ENCODE data around the gene PPM1E.

The PPM1E gene
- total RNA-seq = 0 reads per million in 3 donors

DNA sequence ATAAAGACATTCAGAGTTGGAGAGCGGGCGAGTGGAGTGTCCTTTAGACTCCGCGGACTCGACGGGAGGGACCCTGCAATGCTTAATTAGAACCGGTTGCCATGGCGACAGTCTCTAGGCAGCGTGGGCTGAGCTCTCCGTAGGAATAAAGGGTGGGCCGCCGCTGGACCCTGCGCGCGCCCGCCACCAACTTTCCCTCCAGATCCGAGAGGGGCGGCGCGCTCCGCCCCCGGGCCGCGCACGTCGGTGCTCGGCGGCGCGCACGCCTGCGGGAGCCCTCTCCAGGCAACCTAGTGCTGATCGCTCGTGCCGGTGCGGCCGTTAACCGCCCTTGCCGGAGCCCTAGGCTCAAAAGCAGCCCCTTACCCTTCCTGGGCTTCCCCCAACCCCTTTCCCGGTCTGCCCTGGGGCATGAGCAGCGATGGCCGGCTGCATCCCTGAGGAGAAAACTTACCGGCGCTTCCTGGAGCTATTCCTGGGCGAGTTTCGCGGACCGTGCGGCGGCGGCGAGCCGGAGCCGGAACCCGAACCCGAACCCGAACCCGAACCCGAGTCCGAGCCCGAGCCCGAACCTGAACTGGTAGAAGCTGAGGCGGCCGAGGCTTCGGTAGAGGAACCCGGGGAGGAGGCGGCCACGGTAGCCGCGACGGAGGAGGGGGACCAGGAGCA, at the start of gene PPM1E:
PPM1E (plus strand) TSS at position 278 of the 669 bp plus-strand sequence.
- Histone ChIP-seq H3K27me3 (replicated peaks; ENCODE audit: control insufficient read depth, insufficient read depth, low read length, poor library complexity, severe bottlenecking) (peaks cover 28% of the 10 kb centered on the region), H3K9me3 (ENCODE audit: control insufficient read depth, low read length) (no peaks in the 10 kb centered on the region), H3K36me3 (ENCODE audit: control insufficient read depth, insufficient read depth, low read length) (no peaks in the 10 kb centered on the region), H3K4me1 (ENCODE audit: control insufficient read depth, insufficient read depth, low read length, poor library complexity, severe bottlenecking) (peaks cover 11% of the 10 kb centered on the region), H3K4me3 (ENCODE audit: insufficient read depth, low read depth, low read length, poor library complexity, severe bottlenecking) (peak within 1 kb of the TSS; percentile 77), H3K27ac (ENCODE audit: insufficient read depth, low read length, poor library complexity, severe bottlenecking) (no peak within 1 kb of the TSS)
- DNase-seq = no peak

DNA sequence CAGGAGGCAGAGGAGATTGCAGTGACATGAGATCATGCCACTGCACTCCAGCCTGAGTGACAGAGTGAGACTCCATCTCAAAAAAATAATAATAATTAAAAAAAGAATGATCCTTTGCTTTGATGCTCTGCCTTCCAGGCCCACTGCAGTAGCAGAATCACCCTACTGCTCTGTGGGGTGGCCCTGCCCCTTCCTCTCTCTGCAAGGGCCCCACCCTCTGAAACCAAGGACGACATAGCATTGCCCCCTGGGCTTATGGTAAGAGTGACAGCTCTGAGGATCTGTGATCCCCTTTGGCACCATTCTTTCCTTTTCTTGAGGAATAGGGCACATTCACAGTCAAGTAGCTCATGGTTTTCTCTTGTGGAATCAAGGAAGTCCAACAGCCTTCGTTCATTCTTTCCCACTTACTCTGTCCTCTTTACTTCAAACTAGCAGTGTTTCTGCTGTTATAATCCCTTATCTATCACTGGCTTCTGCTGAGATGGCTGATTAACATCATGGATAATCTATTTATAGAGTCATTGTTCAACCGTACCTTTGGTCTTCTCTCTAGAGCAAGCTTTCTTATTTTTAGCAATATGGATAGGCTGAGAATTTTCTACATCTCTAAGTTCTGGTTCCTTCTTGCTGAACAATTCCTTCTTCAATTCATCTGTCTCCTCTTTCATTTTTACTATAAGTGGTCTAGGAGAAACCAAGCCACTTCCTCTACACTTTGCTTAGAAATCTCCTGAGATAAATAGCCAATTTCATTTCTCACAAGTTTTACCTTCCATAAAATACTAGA, 49.1 kb upstream of the PPM1E start:
- Histone ChIP-seq H3K27me3 (replicated peaks; ENCODE audit: control insufficient read depth, insufficient read depth, low read length, poor library complexity, severe bottlenecking) (no peaks in the 10 kb centered on the region), H3K4me1 (ENCODE audit: control insufficient read depth, insufficient read depth, low read length, poor library complexity, severe bottlenecking) (no peaks in the 10 kb centered on the region), H3K4me3 (ENCODE audit: insufficient read depth, low read depth, low read length, poor library complexity, severe bottlenecking) (no peak overlapping the region), H3K36me3 (ENCODE audit: control insufficient read depth, insufficient read depth, low read length) (peaks cover 6% of the 10 kb centered on the region), H3K27ac (ENCODE audit: insufficient read depth, low read length, poor library complexity, severe bottlenecking) (no peak overlapping the region), H3K9me3 (ENCODE audit: control insufficient read depth, low read length) (no peaks in the 10 kb centered on the region)
- DNase-seq = no peak

DNA sequence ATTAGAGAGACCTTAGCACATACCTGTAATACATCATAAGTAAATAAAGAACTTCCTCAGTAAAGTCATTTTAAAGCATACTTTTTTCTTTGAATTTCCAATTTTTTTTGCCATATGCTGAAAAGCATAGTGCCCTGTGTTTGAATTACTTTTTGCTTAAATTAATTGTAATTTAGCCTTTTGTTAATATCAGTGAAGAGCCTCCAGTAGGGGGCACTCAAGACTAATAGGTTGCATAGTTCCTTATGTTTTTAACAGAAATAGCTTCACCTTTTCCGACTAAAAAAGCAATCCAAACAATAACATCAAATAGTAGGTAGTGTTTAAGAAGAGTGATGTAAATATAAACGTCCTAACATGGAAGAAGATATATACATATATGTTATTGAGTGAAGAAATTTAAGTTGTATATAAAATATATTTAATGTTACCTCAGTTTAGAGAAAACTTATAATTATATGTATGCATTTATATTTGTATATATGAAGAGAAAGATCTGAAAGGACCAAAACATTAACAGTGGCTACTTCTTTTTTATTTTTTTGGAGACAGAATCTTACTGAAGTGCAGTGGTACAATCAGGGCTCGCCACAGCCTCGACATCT, 44.6 kb upstream of the PPM1E start:
- no peaks in the 10 kb centered on the region for H3K4me1 ChIP-seq (ENCODE audit: control insufficient read depth, insufficient read depth, low read length, poor library complexity, severe bottlenecking)
- no peaks in the 10 kb centered on the region for H3K27me3 ChIP-seq (replicated peaks; ENCODE audit: control insufficient read depth, insufficient read depth, low read length, poor library complexity, severe bottlenecking)
- H3K36me3 ChIP-seq (ENCODE audit: control insufficient read depth, insufficient read depth, low read length) = peaks cover 3% of the 10 kb centered on the region
- H3K9me3 ChIP-seq (ENCODE audit: control insufficient read depth, low read length) = no peaks in the 10 kb centered on the region
- H3K4me3 ChIP-seq (ENCODE audit: insufficient read depth, low read depth, low read length, poor library complexity, severe bottlenecking) = no peak overlapping the region
- DNase-seq = peak in 1 of 3 donors; percentile 2
- H3K27ac ChIP-seq (ENCODE audit: insufficient read depth, low read length, poor library complexity, severe bottlenecking) = no peak overlapping the region

- DNase-seq = no peak
- no peak overlapping the region for H3K4me3 ChIP-seq (ENCODE audit: insufficient read depth, low read depth, low read length, poor library complexity, severe bottlenecking)
- no peak overlapping the region for H3K27ac ChIP-seq (ENCODE audit: insufficient read depth, low read length, poor library complexity, severe bottlenecking)
- no peaks in the 10 kb centered on the region for H3K4me1 ChIP-seq (ENCODE audit: control insufficient read depth, insufficient read depth, low read length, poor library complexity, severe bottlenecking)
- H3K36me3 ChIP-seq (ENCODE audit: control insufficient read depth, insufficient read depth, low read length) = peaks cover 11% of the 10 kb centered on the region
- no peaks in the 10 kb centered on the region for H3K9me3 ChIP-seq (ENCODE audit: control insufficient read depth, low read length)
- H3K27me3 ChIP-seq (replicated peaks; ENCODE audit: control insufficient read depth, insufficient read depth, low read length, poor library complexity, severe bottlenecking) = no peaks in the 10 kb centered on the region
Measured at GRCh38 chr17:58722274-58722673, 33.4 kb upstream of the PPM1E start.

GRCh38 chr17:58722696-58723095, 33.0 kb upstream of the PPM1E start:
- DNase-seq = no peak
- Histone ChIP-seq H3K36me3 (ENCODE audit: control insufficient read depth, insufficient read depth, low read length) (peaks cover 11% of the 10 kb centered on the region), H3K9me3 (ENCODE audit: control insufficient read depth, low read length) (no peaks in the 10 kb centered on the region), H3K27ac (ENCODE audit: insufficient read depth, low read length, poor library complexity, severe bottlenecking) (no peak overlapping the region), H3K4me1 (ENCODE audit: control insufficient read depth, insufficient read depth, low read length, poor library complexity, severe bottlenecking) (no peaks in the 10 kb centered on the region), H3K4me3 (ENCODE audit: insufficient read depth, low read depth, low read length, poor library complexity, severe bottlenecking) (no peak overlapping the region), H3K27me3 (replicated peaks; ENCODE audit: control insufficient read depth, insufficient read depth, low read length, poor library complexity, severe bottlenecking) (no peaks in the 10 kb centered on the region)

GRCh38 chr17:58728798-58729197, 26.9 kb upstream of the PPM1E start:
- no peak overlapping the region for H3K27ac ChIP-seq (ENCODE audit: insufficient read depth, low read length, poor library complexity, severe bottlenecking)
- H3K4me1 ChIP-seq (ENCODE audit: control insufficient read depth, insufficient read depth, low read length, poor library complexity, severe bottlenecking) = no peaks in the 10 kb centered on the region
- H3K9me3 ChIP-seq (ENCODE audit: control insufficient read depth, low read length) = no peaks in the 10 kb centered on the region
- no peak overlapping the region for H3K4me3 ChIP-seq (ENCODE audit: insufficient read depth, low read depth, low read length, poor library complexity, severe bottlenecking)
- no peaks in the 10 kb centered on the region for H3K27me3 ChIP-seq (replicated peaks; ENCODE audit: control insufficient read depth, insufficient read depth, low read length, poor library complexity, severe bottlenecking)
- no peak for DNase-seq
- H3K36me3 ChIP-seq (ENCODE audit: control insufficient read depth, insufficient read depth, low read length) = peaks cover 3% of the 10 kb centered on the region

- H3K4me1 ChIP-seq (ENCODE audit: control insufficient read depth, insufficient read depth, low read length, poor library complexity, severe bottlenecking) = no peaks in the 10 kb centered on the region
Measured at GRCh38 chr17:58730937-58731336, 24.7 kb upstream of the PPM1E start.

GRCh38 chr17:58734040-58734439, 21.6 kb upstream of the PPM1E start:
- Histone ChIP-seq H3K27me3 (replicated peaks; ENCODE audit: control insufficient read depth, insufficient read depth, low read length, poor library complexity, severe bottlenecking) (no peaks in the 10 kb centered on the region), H3K9me3 (ENCODE audit: control insufficient read depth, low read length) (no peaks in the 10 kb centered on the region), H3K27ac (ENCODE audit: insufficient read depth, low read length, poor library complexity, severe bottlenecking) (no peak overlapping the region), H3K36me3 (ENCODE audit: control insufficient read depth, insufficient read depth, low read length) (no peaks in the 10 kb centered on the region), H3K4me1 (ENCODE audit: control insufficient read depth, insufficient read depth, low read length, poor library complexity, severe bottlenecking) (no peaks in the 10 kb centered on the region), H3K4me3 (ENCODE audit: insufficient read depth, low read depth, low read length, poor library complexity, severe bottlenecking) (no peak overlapping the region)
- DNase-seq = no peak

More at GRCh38 chr17:58730937-58731336, 24.7 kb upstream of the PPM1E start:
- no peaks in the 10 kb centered on the region for H3K36me3 ChIP-seq (ENCODE audit: control insufficient read depth, insufficient read depth, low read length)
- no peak overlapping the region for H3K27ac ChIP-seq (ENCODE audit: insufficient read depth, low read length, poor library complexity, severe bottlenecking)
- no peaks in the 10 kb centered on the region for H3K27me3 ChIP-seq (replicated peaks; ENCODE audit: control insufficient read depth, insufficient read depth, low read length, poor library complexity, severe bottlenecking)
- H3K4me3 ChIP-seq (ENCODE audit: insufficient read depth, low read depth, low read length, poor library complexity, severe bottlenecking) = no peak overlapping the region
- DNase-seq = no peak
- H3K9me3 ChIP-seq (ENCODE audit: control insufficient read depth, low read length) = no peaks in the 10 kb centered on the region

GRCh38 chr17:58734811-58735210, 20.8 kb upstream of the PPM1E start:
- H3K27ac ChIP-seq (ENCODE audit: insufficient read depth, low read length, poor library complexity, severe bottlenecking) = no peak overlapping the region
- H3K4me3 ChIP-seq (ENCODE audit: insufficient read depth, low read depth, low read length, poor library complexity, severe bottlenecking) = no peak overlapping the region
- no peaks in the 10 kb centered on the region for H3K27me3 ChIP-seq (replicated peaks; ENCODE audit: control insufficient read depth, insufficient read depth, low read length, poor library complexity, severe bottlenecking)
- H3K36me3 ChIP-seq (ENCODE audit: control insufficient read depth, insufficient read depth, low read length) = no peaks in the 10 kb centered on the region
- no peak for DNase-seq
- H3K4me1 ChIP-seq (ENCODE audit: control insufficient read depth, insufficient read depth, low read length, poor library complexity, severe bottlenecking) = no peaks in the 10 kb centered on the region
- H3K9me3 ChIP-seq (ENCODE audit: control insufficient read depth, low read length) = no peaks in the 10 kb centered on the region

- DNase-seq = no peak
- Histone ChIP-seq H3K9me3 (ENCODE audit: control insufficient read depth, low read length) (no peaks in the 10 kb centered on the region), H3K27ac (ENCODE audit: insufficient read depth, low read length, poor library complexity, severe bottlenecking) (no peak overlapping the region), H3K4me1 (ENCODE audit: control insufficient read depth, insufficient read depth, low read length, poor library complexity, severe bottlenecking) (no peaks in the 10 kb centered on the region), H3K36me3 (ENCODE audit: control insufficient read depth, insufficient read depth, low read length) (no peaks in the 10 kb centered on the region), H3K4me3 (ENCODE audit: insufficient read depth, low read depth, low read length, poor library complexity, severe bottlenecking) (no peak overlapping the region), H3K27me3 (replicated peaks; ENCODE audit: control insufficient read depth, insufficient read depth, low read length, poor library complexity, severe bottlenecking) (no peaks in the 10 kb centered on the region)
Measured at GRCh38 chr17:58741121-58741625, 14.5 kb upstream of the PPM1E start.
